Measurements from ENCODE around the gene MAML3.

Gene MAML3

GRCh38 chr4:139889264-139889663, 264.7 kb downstream of the MAML3 start:
- DNase-seq, result no peak

- peak; percentile 67 for DNase-seq
Measured at GRCh38 chr4:139887962-139888735, 265.8 kb downstream of the MAML3 start.

GRCh38 chr4:139887376-139887802, 266.6 kb downstream of the MAML3 start:
- DNase-seq, result no peak

- no peak for DNase-seq
Measured at GRCh38 chr4:139886798-139887197, 267.2 kb downstream of the MAML3 start.

- DNase-seq, result no peak
Measured at GRCh38 chr4:139884438-139884837, 269.5 kb downstream of the MAML3 start.

- DNase-seq, result no peak
Measured at GRCh38 chr4:139880841-139881240, 273.1 kb downstream of the MAML3 start.

GRCh38 chr4:139878050-139878449, 275.9 kb downstream of the MAML3 start:
- DNase-seq, result no peak

GRCh38 chr4:139876337-139876941, 277.5 kb downstream of the MAML3 start:
- DNase-seq, result no peak

GRCh38 chr4:139875411-139875825, 278.6 kb downstream of the MAML3 start:
- DNase-seq, result peak; percentile 95

GRCh38 chr4:139873111-139873860, 280.7 kb downstream of the MAML3 start:
- DNase-seq, result no peak

- no peak for DNase-seq
Measured at GRCh38 chr4:139872274-139872673, 281.7 kb downstream of the MAML3 start.

GRCh38 chr4:139869810-139870209, 284.2 kb downstream of the MAML3 start:
- no peak for DNase-seq

GRCh38 chr4:139866276-139866962, 287.6 kb downstream of the MAML3 start:
- peak; percentile 67 for DNase-seq

GRCh38 chr4:139865537-139865936, 288.4 kb downstream of the MAML3 start:
- DNase-seq, result no peak

GRCh38 chr4:139863531-139863930, 290.5 kb downstream of the MAML3 start:
- DNase-seq, result no peak

GRCh38 chr4:139861471-139861870, 292.5 kb downstream of the MAML3 start:
- DNase-seq, result no peak

- DNase-seq, result no peak
Measured at GRCh38 chr4:139860435-139861024, 293.5 kb downstream of the MAML3 start.

GRCh38 chr4:139859876-139860275, 294.1 kb downstream of the MAML3 start:
- no peak for DNase-seq

GRCh38 chr4:139858436-139859205, 295.4 kb downstream of the MAML3 start:
- no peak for DNase-seq

- DNase-seq, result no peak
Measured at GRCh38 chr4:139857977-139858376, 296.0 kb downstream of the MAML3 start.

GRCh38 chr4:139857021-139857420, 297.0 kb downstream of the MAML3 start:
- peak; percentile 61 for DNase-seq

Data from NCI-H2029 treated with DMSO at 0.1 percent for 48 hours (cell line).